CD4-positive, alpha-beta T cell (primary cell): ENCODE results near the gene AMOTL2. TPM values are rescaled to one million over a fixed set of nuclear protein-coding genes. Genes with fewer than 3 reads are reported as not detected.

Experiments used
- ATAC-seq: fragments of 200-7000 bp; cut with Tn5 transposase; one replicate; pipeline ENCODE4 v1.10.0; 2022; ENCODE audit warnings: mild to moderate bottlenecking; ENCODE audit not compliant: poor library complexity
- CTCF ChIA-PET: fragments of 350-600 bp; sonication (Branson Sonifier 250); formaldehyde crosslinking; loops from one replicate; lab custom pipeline; 2021; ENCODE audit warnings: antibody characterized with exemption, inconsistent platforms; lab: Charles Lee
- POLR2A ChIA-PET: fragments of 350-600 bp; sonication (Branson Sonifier 250); formaldehyde crosslinking; loops from one replicate; lab custom pipeline; 2021; ENCODE audit warnings: antibody characterized with exemption, inconsistent platforms; lab: Charles Lee
- DNase-seq, 14 experiments: peaks; one replicate each; pipeline ENCODE4 v3.0.0-alpha.2; 2013 to 2020; ENCODE audit warnings: mixed read lengths in 2 of 14
- H3K27ac ChIP-seq, 2 donors: one replicate each; pipeline versions ENCODE4 v1.5.1 to v1.7.0; 2013; ENCODE audit warnings: low read length in 2 of 2, low read depth in 1 of 2, mild to moderate bottlenecking in 1 of 2
- H3K27me3 ChIP-seq, 2 experiments: 1 replicate in 1 of 2; 2 replicates in 1 of 2; pipeline versions ENCODE4 v1.6.1 to v1.7.0; 2013; ENCODE audit warnings: low read length in 2 of 2, control low read depth in 1 of 2, mild to moderate bottlenecking in 1 of 2, moderate library complexity in 1 of 2; ENCODE audit not compliant: insufficient read depth in 2 of 2, control insufficient read depth in 1 of 2
- H3K36me3 ChIP-seq: one replicate; pipeline ENCODE4 v1.6.1; 2013; ENCODE audit warnings: low read length, control low read depth; ENCODE audit not compliant: insufficient read depth
- H3K4me1 ChIP-seq: one replicate; pipeline ENCODE4 v1.6.1; 2013; ENCODE audit warnings: low read length, control low read depth; ENCODE audit not compliant: insufficient read depth
- H3K4me3 ChIP-seq: one replicate; pipeline ENCODE4 v1.5.1; 2013; ENCODE audit warnings: mild to moderate bottlenecking, low read length, moderate library complexity
- H3K9me3 ChIP-seq, 2 experiments: 1 replicate in 1 of 2; 2 replicates in 1 of 2; pipeline versions ENCODE4 v1.6.1 to v1.7.0; 2013; ENCODE audit warnings: low read length in 2 of 2, mild to moderate bottlenecking in 2 of 2, control low read depth in 1 of 2, moderate library complexity in 1 of 2; ENCODE audit not compliant: control insufficient read depth in 1 of 2, insufficient read depth in 1 of 2
- H3K27ac Mint-ChIP-seq: one replicate; pipeline ENCODE4 v1.8.0; 2020; ENCODE audit warnings: mixed read lengths
- H3K27me3 Mint-ChIP-seq: one replicate; pipeline ENCODE4 v1.8.0; 2021; ENCODE audit warnings: mixed read lengths
- H3K36me3 Mint-ChIP-seq: one replicate; pipeline ENCODE4 v1.8.0; 2021; ENCODE audit warnings: low read depth, mixed read lengths
- H3K4me1 Mint-ChIP-seq: one replicate; pipeline ENCODE4 v1.8.0; 2021; ENCODE audit warnings: low read depth, mixed read lengths
- H3K4me3 Mint-ChIP-seq: one replicate; pipeline ENCODE4 v1.8.0; 2020; ENCODE audit warnings: mild to moderate bottlenecking, mixed read lengths
- H3K9me3 Mint-ChIP-seq: one replicate; pipeline ENCODE4 v1.8.0; 2020; ENCODE audit warnings: mixed read lengths
- CTCF ChIP-seq: fragments of 200-600 bp; IDR thresholded peaks from one replicate; pipeline ENCODE4 v1.8.0; 2022; ENCODE audit warnings: antibody characterized with exemption, mild to moderate bottlenecking
- intact Hi-C, 2 experiments: fragments of 100-400 bp; cut with DNase I in 1 of 2; cut with micrococcal nuclease in 1 of 2; formaldehyde crosslinking; loops; one replicate each; pipeline versions ENCODE4 v1.15.1 to v1.9.0; 2023 to 2025; cut with DNase I, micrococcal nuclease
- total RNA-seq, 174 experiments: library from RNA in 2 of 174; stranded (reverse) in 2 of 174; gene quantifications; one replicate each; pipeline ENCODE4 v1.2.3 and lab custom pipeline; 2021 to 2026

AMOTL2 gene
- total RNA-seq, 2 experiments from 2014 or later: not detected

GRCh38 chr3:134352031-134352671, 22.1 kb downstream of the AMOTL2 start:
- Histone ChIP-seq H3K27ac (no peak overlapping the region), H3K4me3 (no peak overlapping the region), H3K4me1 (no peaks in the 10 kb centered on the region), H3K36me3 (no peaks in the 10 kb centered on the region), H3K27me3 (no peaks in the 10 kb centered on the region), H3K9me3 (no peaks in the 10 kb centered on the region)
- no peak overlapping the region for H3K4me3 Mint-ChIP-seq
- no peak overlapping the region for H3K27ac Mint-ChIP-seq
- TF ChIP-seq CTCF: no peak
- no peak for ATAC-seq
- peaks cover under 1% of the 10 kb centered on the region for H3K9me3 Mint-ChIP-seq
- CTCF ChIA-PET: no interaction called here
- POLR2A ChIA-PET: no interaction called here
- no peaks in the 10 kb centered on the region for H3K4me1 Mint-ChIP-seq
- no peaks in the 10 kb centered on the region for H3K36me3 Mint-ChIP-seq
- intact Hi-C loops: no loop called here
- no peaks in the 10 kb centered on the region for H3K27me3 Mint-ChIP-seq
- DNase-seq: no peak

GRCh38 chr3:134351427-134351826, 22.8 kb downstream of the AMOTL2 start:
- ChIA-PET CTCF (no interaction called here), POLR2A (no interaction called here)
- no peak overlapping the region for H3K27ac Mint-ChIP-seq
- no peak for TF ChIP-seq CTCF
- Histone ChIP-seq H3K27ac (no peak overlapping the region), H3K4me1 (no peaks in the 10 kb centered on the region), H3K4me3 (no peak overlapping the region), H3K27me3 (no peaks in the 10 kb centered on the region), H3K36me3 (no peaks in the 10 kb centered on the region), H3K9me3 (no peaks in the 10 kb centered on the region)
- DNase-seq (no peak), ATAC-seq (no peak)
- H3K9me3 Mint-ChIP-seq: peaks cover 8% of the 10 kb centered on the region
- H3K27me3 Mint-ChIP-seq: no peaks in the 10 kb centered on the region
- no peaks in the 10 kb centered on the region for H3K36me3 Mint-ChIP-seq
- H3K4me3 Mint-ChIP-seq: no peak overlapping the region
- intact Hi-C loops: no loop called here
- no peaks in the 10 kb centered on the region for H3K4me1 Mint-ChIP-seq

GRCh38 chr3:134350861-134351311, 23.4 kb downstream of the AMOTL2 start:
- no peak for TF ChIP-seq CTCF
- H3K4me3 ChIP-seq: no peak overlapping the region
- DNase-seq (no peak), ATAC-seq (no peak)
- H3K36me3 ChIP-seq: no peaks in the 10 kb centered on the region
- peaks cover 0 to 3% of the 10 kb centered on the region in 2 experiments for H3K9me3 ChIP-seq
- Mint-ChIP-seq H3K4me1 (no peaks in the 10 kb centered on the region), H3K27me3 (no peaks in the 10 kb centered on the region), H3K4me3 (no peak overlapping the region), H3K9me3 (peaks cover 9% of the 10 kb centered on the region), H3K36me3 (no peaks in the 10 kb centered on the region), H3K27ac (no peak overlapping the region)
- intact Hi-C loops: no loop called here
- no peaks in the 10 kb centered on the region for H3K27me3 ChIP-seq
- no peaks in the 10 kb centered on the region for H3K4me1 ChIP-seq
- no peak overlapping the region for H3K27ac ChIP-seq
- ChIA-PET POLR2A (no interaction called here), CTCF (no interaction called here)
